Psoas muscle (tissue), 8 donors: ENCODE data around the gene MROH8. TPM values are rescaled to one million over a fixed set of nuclear protein-coding genes. Genes with fewer than 3 reads are reported as not detected.

Experiments
- ATAC-seq, 4 donors: fragments of 200-7000 bp; cut with Tn5 transposase; one replicate each; pipeline ENCODE4 v1.9.1; 2020; ENCODE audit warnings: moderate library complexity in 3 of 4, mild to moderate bottlenecking in 2 of 4
- DNase-seq, 2 donors: peaks; one replicate each; pipeline ENCODE4 v3.0.0-alpha.2; 2020
- H3K27ac ChIP-seq: fragments of 200-600 bp; one replicate; pipeline ENCODE4 v1.8.0; 2022
- H3K27me3 ChIP-seq, 3 donors: fragments of 200-600 bp in 1 of 3; one replicate each; pipeline versions ENCODE4 v1.6.1 to v1.8.0; 2013 to 2022; ENCODE audit warnings: low read length in 2 of 3, mild to moderate bottlenecking in 2 of 3, moderate library complexity in 1 of 3; ENCODE audit not compliant: insufficient read depth in 3 of 3
- H3K36me3 ChIP-seq, 2 donors: fragments of 200-600 bp in 1 of 2; one replicate each; pipeline versions ENCODE4 v1.6.1 to v1.8.0; 2013 to 2022; ENCODE audit warnings: low read depth in 1 of 2, mild to moderate bottlenecking in 1 of 2, moderate library complexity in 1 of 2; ENCODE audit not compliant: insufficient read depth in 1 of 2
- H3K4me1 ChIP-seq: fragments of 200-600 bp; one replicate; pipeline ENCODE4 v1.8.0; 2022
- H3K4me3 ChIP-seq: fragments of 200-600 bp; one replicate; pipeline ENCODE4 v1.8.0; 2022; ENCODE audit warnings: mild to moderate bottlenecking
- H3K9me3 ChIP-seq: fragments of 200-600 bp; one replicate; pipeline ENCODE4 v1.8.0; 2022
- WGBS, 3 donors: extraction: QIAGEN DNeasy Blood & Tissue Kit; methylation state at CpG; one replicate each; pipeline versions ENCODE4 v1.1.6 to v1.1.7; 2013; 5-methylcytosine and 5-hydroxymethylcytosine counted together
- intact Hi-C, 2 donors: fragments of 100-400 bp; cut with DNase I; formaldehyde crosslinking; loops; one replicate each; pipeline versions ENCODE4 v1.11.0 to v1.14.2; 2022
- polyA plus RNA-seq, 3 donors: library from polyadenylated mRNA; stranded (reverse); fragments of 200-250 nt; gene quantifications; one replicate each; pipeline ENCODE4 v1.2.3, GENCODE V29; 2013
- total RNA-seq, 4 donors: library from RNA; stranded (reverse); fragmentation: NEBNext Ultra II Directional in 2 of 4; extraction: Animal tissue kit (Norgen Biotek cat#: 25700) in 2 of 4; gene quantifications; one replicate each; pipeline versions ENCODE4 v1.2.1 to v1.2.4, GENCODE V29; 2021 to 2023
- TF ChIP-seq, protein P1 (sequence below): fragments of 200-600 bp; IDR thresholded peaks from one replicate; pipeline ENCODE4 v1.8.0; 2022; ENCODE audit warnings: antibody characterized with exemption
- donor health status: healthy with polysubstance abuse.
- donor health status: DM: no; HTN: no; CAD: no; lungs with moderate emphysema.
- donor health status: Bipolar disorder and iron deficiency.
- donor health status: healthy.
- donor health status: DM: yes; HTN: yes; CAD: no.
- donor health status: DM: no; HTN: no; CAD: no.
- donor health status: DM: no; HTN: no; CAD: no.
- donor health status: DM: yes; HTN: yes; CAD: no.

The MROH8 gene
- total and polyA plus RNA-seq, 7 donors: 0.99 to 5.5 (median 4.1) TPM

DNA sequence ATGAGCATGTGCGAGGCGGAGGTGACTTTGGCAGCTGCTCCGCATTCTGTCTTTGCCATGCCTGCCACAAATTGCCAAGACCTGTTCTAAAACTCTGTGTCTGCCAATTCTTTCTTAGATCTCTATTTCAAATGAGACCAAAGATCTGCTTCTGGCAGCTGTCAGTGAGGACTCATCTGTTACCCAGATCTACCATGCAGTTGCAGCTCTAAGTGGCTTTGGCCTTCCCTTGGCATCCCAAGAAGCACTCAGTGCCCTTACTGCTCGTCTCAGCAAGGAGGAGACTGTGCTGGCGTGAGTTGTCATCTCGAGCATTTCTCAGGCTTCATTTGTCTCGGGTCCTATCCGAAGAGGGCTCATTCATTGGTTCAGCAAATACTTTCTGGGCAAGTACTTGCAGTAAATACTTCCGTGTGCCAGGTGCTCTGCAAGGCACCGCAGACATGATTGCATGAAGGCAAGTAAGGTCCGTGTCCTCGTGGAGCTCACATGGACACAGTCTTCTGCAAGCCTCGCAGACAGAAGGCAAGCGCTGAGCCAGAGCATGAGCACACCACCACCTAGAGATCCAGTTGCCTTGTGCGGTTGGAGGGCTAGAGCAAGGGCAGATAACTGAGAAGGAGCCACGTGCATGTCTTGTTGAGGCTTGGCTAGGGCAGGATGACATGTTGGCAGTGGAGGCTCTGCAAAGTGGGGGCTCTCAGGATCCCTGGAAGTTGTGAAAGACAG, 19.7 kb upstream of the MROH8 start:
- peak; percentile 72 to 89 (median 84) for ATAC-seq
- Histone ChIP-seq H3K36me3 (peaks cover 12 to 51% of the 10 kb centered on the region in 2 donors), H3K9me3 (no peaks in the 10 kb centered on the region), H3K4me1 (peaks cover 48% of the 10 kb centered on the region), H3K27ac (peak overlapping the region; percentile 53), H3K27me3 (no peaks in the 10 kb centered on the region), H3K4me3 (no peak overlapping the region)
- TF ChIP-seq, protein P1, sequence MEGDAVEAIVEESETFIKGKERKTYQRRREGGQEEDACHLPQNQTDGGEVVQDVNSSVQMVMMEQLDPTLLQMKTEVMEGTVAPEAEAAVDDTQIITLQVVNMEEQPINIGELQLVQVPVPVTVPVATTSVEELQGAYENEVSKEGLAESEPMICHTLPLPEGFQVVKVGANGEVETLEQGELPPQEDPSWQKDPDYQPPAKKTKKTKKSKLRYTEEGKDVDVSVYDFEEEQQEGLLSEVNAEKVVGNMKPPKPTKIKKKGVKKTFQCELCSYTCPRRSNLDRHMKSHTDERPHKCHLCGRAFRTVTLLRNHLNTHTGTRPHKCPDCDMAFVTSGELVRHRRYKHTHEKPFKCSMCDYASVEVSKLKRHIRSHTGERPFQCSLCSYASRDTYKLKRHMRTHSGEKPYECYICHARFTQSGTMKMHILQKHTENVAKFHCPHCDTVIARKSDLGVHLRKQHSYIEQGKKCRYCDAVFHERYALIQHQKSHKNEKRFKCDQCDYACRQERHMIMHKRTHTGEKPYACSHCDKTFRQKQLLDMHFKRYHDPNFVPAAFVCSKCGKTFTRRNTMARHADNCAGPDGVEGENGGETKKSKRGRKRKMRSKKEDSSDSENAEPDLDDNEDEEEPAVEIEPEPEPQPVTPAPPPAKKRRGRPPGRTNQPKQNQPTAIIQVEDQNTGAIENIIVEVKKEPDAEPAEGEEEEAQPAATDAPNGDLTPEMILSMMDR: no peak
- DNase-seq: peak; percentile 33 to 54
- WGBS, 3 donors: 30 to 51% (median 37%) methylated on average over 16 of the region's 16 CpGs
- intact Hi-C loops: loop anchor here (2.0 to 5.0 kb wide), 2 partner anchors 43 to 336 kb away; no protein-coding TSS in a partner anchor

DNA sequence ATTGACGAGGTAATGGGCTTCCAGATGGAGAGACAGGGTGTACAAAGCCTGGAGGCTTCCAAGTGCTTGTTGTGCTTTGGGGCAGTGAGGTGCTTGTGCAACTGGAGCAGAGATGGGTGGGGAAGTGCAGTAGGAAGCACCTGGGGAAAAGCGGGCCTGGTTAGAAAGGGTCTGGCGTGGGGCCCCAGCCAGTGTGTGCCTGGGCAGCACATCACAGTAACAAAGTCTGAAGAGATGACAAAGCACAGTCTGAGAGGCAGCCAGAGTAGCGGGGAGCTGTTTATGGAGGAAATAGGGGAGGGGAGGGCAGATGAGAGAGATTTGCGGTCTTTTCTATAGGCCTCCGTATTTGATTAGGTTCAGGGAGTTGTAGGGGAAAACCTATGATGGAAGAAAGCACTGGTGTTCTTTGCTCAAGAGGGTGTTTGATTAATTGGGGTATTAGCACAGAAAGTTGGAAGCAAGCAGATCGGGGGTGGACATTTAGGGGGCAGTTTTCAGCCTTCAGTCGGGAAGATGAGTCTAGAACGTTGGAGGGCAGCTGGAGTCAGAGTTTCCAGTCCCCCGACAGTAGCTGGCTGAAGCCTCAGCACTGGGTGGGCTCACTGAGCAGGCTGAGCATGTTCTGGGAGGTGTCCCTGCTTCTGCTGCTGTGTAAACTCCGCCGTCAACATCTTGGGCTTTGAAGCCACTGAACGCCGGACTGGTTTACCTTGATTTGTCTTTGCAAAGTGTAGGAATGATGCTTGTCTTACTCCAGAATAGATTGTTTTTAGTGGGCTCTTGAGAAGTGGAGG, 15.5 kb upstream of the MROH8 start:
- intact Hi-C loops: loop anchor here (2.0 to 5.0 kb wide), 4 partner anchors 32 to 340 kb away; no protein-coding TSS in a partner anchor
- H3K27ac ChIP-seq: no peak overlapping the region

DNA sequence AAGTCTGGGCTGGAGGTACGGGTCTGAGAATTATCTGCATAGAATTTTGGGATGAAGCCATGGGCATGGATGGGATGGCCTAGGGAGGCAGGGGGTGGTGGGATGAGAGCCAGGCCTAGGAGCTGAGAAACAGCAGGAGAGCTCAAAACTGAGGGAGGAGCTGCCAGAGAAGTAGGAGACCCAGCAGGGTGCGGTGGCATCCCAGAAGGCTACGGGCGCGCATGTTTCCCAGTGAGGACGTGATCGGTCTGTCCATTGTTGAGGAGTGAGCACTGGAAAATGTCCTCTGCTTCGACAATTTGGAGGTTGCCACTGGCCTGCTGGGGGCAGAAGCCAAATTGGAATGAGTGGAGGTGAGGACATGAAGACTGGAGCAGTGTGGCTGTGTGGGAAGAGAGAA, 14.5 kb upstream of the MROH8 start:
- Histone ChIP-seq H3K4me1 (peaks cover 64% of the 10 kb centered on the region), H3K27ac (no peak overlapping the region), H3K27me3 (no peaks in the 10 kb centered on the region), H3K9me3 (no peaks in the 10 kb centered on the region), H3K4me3 (no peak overlapping the region), H3K36me3 (peaks cover 2 to 5% of the 10 kb centered on the region in 2 donors)
- WGBS, 3 donors: 92 to 97% (median 94%) methylated on average over 8 of the region's 8 CpGs
- no peak for DNase-seq
- intact Hi-C loops: loop anchor here (2.0 to 5.0 kb wide), 3 partner anchors 33 to 341 kb away; no protein-coding TSS in a partner anchor
- no peak for ATAC-seq
- TF ChIP-seq, protein P1: no peak

More for the DNA sequence above, 15.5 kb upstream of the MROH8 start:
- Histone ChIP-seq H3K36me3 (peaks cover 6 to 11% of the 10 kb centered on the region in 2 donors), H3K4me3 (no peak overlapping the region), H3K9me3 (no peaks in the 10 kb centered on the region), H3K4me1 (peaks cover 69% of the 10 kb centered on the region), H3K27me3 (no peaks in the 10 kb centered on the region)
- ATAC-seq (no peak), DNase-seq (no peak)
- TF ChIP-seq, protein P1: no peak
- WGBS, 3 donors: 64 to 69% (median 68%) methylated on average over 14 of the region's 14 CpGs

DNA sequence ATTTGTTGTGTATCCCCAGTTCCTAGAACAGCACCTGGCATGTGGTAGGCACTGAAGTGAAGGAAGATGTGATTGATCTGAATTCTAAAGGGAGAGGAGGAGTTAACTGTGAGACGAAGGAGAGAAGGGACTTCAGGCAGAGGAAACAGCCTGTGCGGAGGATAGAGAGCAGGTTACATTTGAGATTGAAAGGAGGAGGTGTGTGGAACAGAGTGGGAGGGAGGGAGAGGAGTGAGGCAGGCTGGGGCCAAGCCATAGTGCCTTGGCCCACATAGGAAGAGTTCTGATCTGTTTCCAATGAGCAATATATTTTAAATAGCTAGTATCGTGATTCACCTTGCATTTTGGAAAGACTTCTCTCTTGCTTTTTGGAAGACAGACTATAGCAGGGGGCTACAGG, 13.9 kb upstream of the MROH8 start:
- WGBS, 3 donors: 77 to 93% (median 87%) methylated on average over 3 of the region's 3 CpGs
- TF ChIP-seq, protein P1: no peak
- peaks cover 58% of the 10 kb centered on the region for H3K4me1 ChIP-seq
- ATAC-seq (no peak), DNase-seq (no peak)
- H3K9me3 ChIP-seq: no peaks in the 10 kb centered on the region
- H3K27ac ChIP-seq: no peak overlapping the region
- no peak overlapping the region for H3K4me3 ChIP-seq
- no peaks in the 10 kb centered on the region for H3K27me3 ChIP-seq
- peaks cover 2 to 7% of the 10 kb centered on the region in 2 donors for H3K36me3 ChIP-seq
- intact Hi-C loops: loop anchor here (5.0 kb wide), 2 partner anchors 34 to 189 kb away; no protein-coding TSS in a partner anchor
